Activated CD8-positive, alpha-beta memory T cell treated with anti-CD3 and anti-CD28 coated beads for 24 hours (primary cell): ENCODE measurements around the gene EPHX1.
"Not testable (repeated sequence)": the region's sequence is repeated elsewhere in the genome, so short reads cannot be mapped to it uniquely, and the experiment has no call there.

Experiments
- DNase-seq: peaks from one replicate; pipeline ENCODE4 v3.0.0-alpha.2; 2020

The EPHX1 gene

GRCh38 chr1:225809842-225810578 is at the start of gene EPHX1:
Gene EPHX1 (plus strand): TSS chr1:225810124. CDS start chr1:225828730, 18,606 bp downstream.
- peak; percentile 90 for DNase-seq

- no peak for DNase-seq
Measured at GRCh38 chr1:225760531-225760930, 49.4 kb upstream of the EPHX1 start.

GRCh38 chr1:225761395-225761794 is 48.5 kb upstream of the EPHX1 start:
- DNase-seq, result not testable (repeated sequence)

GRCh38 chr1:225762002-225762441 is 47.9 kb upstream of the EPHX1 start:
- DNase-seq, result no peak

- DNase-seq, result no peak
Measured at GRCh38 chr1:225762444-225762843, 47.5 kb upstream of the EPHX1 start.

GRCh38 chr1:225763716-225764548 is 46.0 kb upstream of the EPHX1 start:
- DNase-seq, result no peak

GRCh38 chr1:225765982-225766674 is 43.8 kb upstream of the EPHX1 start:
- peak; percentile 15 for DNase-seq

- peak; percentile 43 for DNase-seq
Measured at GRCh38 chr1:225766967-225767633, 42.8 kb upstream of the EPHX1 start.

GRCh38 chr1:225767634-225768540 is 42.0 kb upstream of the EPHX1 start:
- peak; percentile 30 for DNase-seq

GRCh38 chr1:225768662-225769426 is 41.1 kb upstream of the EPHX1 start:
- peak; percentile 26 for DNase-seq

GRCh38 chr1:225769687-225770086 is 40.2 kb upstream of the EPHX1 start:
- DNase-seq, result no peak

- DNase-seq, result no peak
Measured at GRCh38 chr1:225770561-225771248, 39.2 kb upstream of the EPHX1 start.

- DNase-seq, result no peak
Measured at GRCh38 chr1:225771661-225772322, 38.1 kb upstream of the EPHX1 start.

GRCh38 chr1:225772323-225772768 is 37.6 kb upstream of the EPHX1 start:
- DNase-seq, result no peak

GRCh38 chr1:225772848-225773247 is 37.1 kb upstream of the EPHX1 start:
- DNase-seq, result no peak

GRCh38 chr1:225774281-225775147 is 35.4 kb upstream of the EPHX1 start:
- no peak for DNase-seq

- DNase-seq, result no peak
Measured at GRCh38 chr1:225776294-225776693, 33.6 kb upstream of the EPHX1 start.

GRCh38 chr1:225777058-225777582 is 32.8 kb upstream of the EPHX1 start:
- no peak for DNase-seq
